GM21423 (cell line): ENCODE data around the gene SCFD2.
"Not testable (repeated sequence)": the region's sequence is repeated elsewhere in the genome, so short reads cannot be mapped to it uniquely, and the experiment has no call there.

Source experiments
- ATAC-seq: cut with Tn5 transposase; IDR thresholded peaks from one replicate; pipeline ENCODE4 v1.9.1; 2021; ENCODE audit warnings: mild to moderate bottlenecking, moderate library complexity; ENCODE audit not compliant: unreplicated experiment

SCFD2 gene

DNA sequence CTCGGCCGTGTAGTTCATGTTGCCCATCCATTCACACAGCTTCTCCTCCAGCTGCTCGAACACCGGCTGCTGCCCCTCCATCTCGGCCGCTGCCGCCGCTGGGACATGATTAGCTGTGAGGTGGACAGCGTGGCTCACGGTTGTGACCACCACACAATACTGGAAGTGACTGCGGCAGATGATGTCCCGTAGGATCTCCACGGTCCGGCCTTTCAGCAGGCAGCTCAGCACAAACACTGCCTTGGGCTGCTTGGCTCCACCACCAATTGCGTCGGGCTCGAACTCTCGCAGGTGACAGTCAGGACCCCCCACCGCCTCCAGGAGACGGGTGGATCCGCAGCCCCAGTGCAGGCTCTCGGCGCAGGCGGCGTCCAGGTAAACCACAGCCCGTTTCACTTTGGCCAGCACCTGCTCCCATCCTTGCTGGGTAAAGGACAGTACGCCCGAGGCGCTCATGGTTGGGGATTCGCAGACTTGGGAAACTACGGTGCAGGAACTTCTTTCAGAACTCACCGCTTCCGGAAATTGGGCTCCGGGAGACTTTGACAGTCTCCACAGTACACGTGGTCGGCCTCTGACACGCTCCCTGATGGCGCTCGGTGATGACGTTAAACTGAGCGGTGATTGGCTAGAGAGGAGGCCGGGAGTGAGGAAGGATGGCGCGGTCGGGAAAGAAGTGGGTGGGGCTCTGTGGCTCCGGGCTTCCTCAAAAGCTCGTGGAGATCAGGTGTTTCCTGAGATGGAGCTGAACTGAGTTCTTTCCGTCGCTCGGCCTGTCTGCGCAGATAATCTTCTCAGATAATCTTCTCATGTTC, at the start of gene SCFD2:
Gene SCFD2, minus strand, starts transcription at position 576 of the 815 bp plus-strand sequence.
- peak; percentile 96 for ATAC-seq

DNA sequence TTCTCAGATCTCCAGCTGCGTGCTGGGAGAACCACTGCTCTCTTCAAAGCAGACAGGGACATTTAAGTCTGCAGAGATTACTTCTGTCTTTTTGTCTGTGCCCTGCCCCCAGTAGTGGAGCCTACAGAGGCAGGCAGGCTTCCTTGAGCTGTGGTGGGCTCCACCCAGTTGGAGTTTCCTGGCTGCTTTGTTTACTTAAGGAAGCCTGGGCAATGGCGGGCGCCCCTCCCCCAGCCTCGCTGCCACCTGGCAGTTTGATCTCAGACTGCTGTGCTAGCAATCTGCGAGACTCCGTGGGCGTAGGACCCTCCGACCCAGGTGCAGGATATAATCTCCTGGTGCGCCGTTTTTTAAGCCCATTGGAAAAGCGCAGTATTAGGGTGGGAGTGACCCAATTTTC, 43.6 kb upstream of the SCFD2 start:
- ATAC-seq, result not testable (repeated sequence)

DNA sequence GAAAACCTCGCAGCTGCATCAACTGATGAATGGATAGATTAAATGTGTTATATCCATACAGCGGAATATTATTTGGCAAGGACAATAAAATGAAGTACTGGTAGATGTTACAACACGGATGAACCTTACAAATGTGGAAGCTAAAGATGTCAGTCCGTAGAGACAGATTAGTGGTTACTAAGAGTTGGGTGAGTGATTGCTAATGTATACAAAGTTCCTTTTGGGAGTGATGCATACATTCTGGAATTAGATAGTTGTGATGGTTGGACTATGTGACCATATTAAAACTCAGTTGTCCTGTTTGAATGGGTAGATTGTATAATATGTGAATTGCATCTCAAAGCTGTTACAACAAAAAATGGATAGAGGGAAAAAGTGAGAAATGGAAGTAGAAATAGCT, 14.4 kb upstream of the SCFD2 start:
- no peak for ATAC-seq

DNA sequence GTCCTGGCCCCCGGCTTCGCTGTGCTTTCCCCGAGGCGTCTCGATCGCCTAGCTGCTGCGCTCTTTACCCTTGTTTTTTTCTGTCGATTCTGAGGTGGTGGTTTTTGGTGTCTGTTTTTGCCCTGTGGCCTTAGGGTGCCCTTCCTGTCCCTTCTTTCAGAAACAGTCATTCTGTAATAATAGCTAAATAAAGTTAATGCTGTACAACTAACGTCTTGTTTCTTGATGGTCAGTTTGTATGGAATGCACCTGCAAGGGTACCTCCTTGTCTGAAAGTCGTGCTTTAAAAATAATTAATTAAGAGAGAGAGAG, 12.3 kb upstream of the SCFD2 start:
- peak; percentile 40 for ATAC-seq

DNA sequence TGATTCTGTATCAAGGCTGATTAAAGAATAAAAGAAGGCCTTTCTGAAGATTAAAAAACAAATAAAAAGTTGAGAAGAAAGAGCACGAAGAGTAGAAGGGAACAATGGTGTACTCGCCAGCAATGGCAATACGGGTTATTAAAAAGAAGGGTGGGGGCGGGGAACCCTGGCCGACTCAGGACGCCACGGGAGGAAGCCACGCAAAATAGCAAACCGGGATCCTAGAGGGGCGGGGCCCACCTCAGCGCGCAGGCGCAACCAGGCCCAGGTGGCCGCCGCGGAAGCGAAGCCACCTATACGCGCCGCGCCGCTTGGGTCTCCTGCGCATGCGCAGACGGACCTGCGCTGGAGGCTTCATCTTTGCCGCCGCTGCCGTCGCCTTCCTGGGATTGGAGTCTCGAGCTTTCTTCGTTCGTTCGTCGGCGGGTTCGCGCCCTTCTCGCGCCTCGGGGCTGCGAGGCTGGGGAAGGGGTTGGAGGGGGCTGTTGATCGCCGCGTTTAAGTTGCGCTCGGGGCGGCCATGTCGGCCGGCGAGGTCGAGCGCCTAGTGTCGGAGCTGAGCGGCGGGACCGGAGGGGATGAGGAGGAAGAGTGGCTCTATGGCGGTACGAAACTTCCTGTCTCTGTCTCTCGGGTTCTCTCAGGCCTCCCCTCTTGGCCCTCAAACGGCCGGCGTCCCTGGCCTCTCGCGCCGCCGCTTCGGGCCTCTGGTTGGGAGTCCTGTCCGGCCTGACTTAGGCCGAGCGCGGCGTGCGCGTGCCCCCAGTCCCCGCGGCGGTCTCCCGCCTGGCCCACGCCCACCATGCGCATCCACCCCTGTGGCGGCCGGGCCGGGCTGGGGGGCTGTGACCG, 11.7 kb upstream of the SCFD2 start, which contains the start of gene FIP1L1:
Gene FIP1L1, plus strand, starts transcription at position 323 of the 852 bp plus-strand sequence. Its CDS starts 198 bp downstream, at position 521.
- ATAC-seq, result peak; percentile 82

DNA sequence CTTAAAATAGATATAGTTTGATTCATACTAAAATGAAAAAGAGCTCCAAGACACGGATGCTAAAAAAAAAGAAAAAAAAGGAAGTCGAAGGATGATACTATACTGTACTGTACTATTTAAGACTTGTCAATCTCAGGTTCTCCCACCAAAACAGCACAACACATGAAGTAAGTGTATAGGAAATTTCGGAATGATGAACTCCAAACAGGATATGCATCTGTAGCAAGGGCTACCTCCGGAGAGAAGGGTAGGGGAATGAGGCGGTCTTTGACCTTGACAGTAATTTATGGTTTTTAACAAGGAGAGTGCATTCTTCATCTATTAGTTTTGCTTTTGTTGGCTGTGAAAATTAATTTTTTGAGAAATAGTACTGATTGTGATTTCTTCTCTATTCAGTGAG, 11.0 kb upstream of the SCFD2 start:
- ATAC-seq, result no peak

DNA sequence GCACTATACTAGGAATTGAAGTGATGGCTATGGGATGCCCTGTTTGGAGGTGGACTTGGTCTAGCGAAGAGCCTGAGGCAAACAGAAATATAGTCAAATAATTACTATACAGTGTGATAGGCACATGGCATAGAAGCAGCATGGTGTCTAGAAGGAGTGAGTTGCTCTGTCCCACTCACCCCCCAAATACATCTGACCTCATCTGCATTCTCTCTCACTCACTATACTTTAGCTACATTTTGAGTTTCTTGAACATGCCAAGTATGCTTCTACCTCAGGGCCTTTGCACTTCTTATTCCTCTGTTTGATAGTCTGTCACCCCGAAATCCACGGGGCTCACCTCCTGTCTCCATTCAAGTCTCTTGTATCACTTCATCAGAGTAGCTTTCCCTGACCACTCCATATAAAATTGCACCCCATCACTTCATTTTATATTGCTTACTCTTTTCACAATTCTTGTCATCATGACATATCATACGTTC, 9.0 kb upstream of the SCFD2 start:
- no peak for ATAC-seq

DNA sequence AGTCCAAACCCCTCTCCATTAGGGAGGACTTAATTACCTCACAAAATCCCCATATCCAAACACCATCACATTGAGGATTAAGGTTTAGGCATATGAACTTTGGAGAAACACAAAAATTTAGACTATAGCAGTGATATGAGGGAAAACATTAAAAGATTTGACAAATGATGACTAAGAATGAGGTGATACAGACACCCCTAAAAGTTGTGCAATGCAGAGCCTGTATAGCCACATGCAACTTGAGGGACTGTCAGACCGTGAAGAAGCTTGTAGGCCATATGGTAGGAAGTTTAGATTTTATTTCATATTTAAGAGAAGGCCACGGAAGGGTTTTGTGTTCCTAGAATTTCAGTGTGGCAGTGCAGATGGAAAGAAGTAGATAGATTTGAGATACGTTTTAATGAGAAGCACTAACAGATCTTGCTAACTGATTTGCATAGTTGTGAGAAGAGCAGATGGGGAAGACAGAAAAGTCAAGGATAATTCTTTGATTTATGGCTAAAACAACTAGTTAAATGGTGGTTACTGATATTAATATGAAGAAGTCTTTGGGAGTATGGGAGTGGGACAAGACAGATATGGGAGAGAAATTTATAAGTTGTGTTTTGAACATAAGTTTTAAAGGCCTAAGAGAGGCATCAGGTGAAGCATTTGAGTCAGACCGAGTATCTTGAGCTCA, 6.1 kb upstream of the SCFD2 start:
- ATAC-seq, result no peak

DNA sequence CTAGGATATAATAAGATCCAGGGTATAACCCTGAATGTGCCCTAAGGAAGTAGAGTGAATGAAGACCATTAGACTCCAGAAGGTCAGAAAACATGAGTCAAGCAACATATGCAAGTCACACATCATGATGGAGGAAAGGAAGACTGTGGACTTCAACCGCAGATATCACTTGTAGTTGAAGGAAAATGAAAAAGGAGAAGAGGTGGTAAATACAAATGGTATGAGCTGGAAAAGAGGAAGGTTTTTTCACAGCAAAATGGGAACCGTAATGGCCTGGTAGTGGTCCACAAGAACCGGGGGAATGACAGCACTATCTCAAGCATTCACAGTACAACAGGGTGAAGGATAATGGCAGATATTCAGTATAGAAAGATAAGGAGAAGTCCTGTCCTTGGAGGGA, 5.2 kb upstream of the SCFD2 start:
- no peak for ATAC-seq

DNA sequence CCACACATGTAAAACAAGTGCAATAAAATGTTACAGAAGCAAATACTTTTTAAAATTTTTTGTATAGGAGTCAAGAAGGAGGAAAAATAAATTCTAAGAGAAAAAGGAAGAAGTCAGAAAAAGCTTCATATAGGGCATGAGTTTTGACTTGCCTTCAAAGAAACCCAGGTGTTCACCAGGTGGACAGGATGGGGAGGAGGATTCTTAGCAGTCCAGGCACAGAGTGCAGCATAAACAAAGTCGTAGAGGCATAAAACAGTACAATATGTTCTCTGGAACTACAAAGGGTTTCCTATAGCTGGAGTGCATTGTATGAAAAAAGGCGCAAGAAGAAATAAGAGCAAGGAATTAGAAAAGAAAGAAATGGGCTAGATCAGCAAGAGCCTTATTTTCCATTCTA, 1.9 kb upstream of the SCFD2 start:
- no peak for ATAC-seq

DNA sequence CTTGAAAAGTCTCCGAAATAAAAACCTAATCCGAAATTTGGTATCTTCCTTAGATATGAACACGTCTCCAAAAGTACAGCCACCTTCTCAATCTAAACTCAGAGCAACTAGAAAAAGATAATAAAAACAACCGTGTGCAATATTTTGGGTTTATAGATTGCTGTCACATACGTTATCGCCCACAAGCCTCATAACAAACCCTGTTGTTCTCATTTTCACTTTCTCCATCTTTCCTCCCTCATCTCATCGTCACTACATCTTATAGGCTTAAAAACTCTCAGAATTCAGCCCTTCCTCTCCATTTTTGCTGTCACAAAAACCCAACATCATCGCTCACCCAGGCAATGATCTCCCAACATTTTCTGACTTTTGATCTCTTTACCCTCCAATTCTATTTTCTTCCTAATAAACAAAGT, 448 bp upstream of the SCFD2 start:
- peak; percentile 11 for ATAC-seq

DNA sequence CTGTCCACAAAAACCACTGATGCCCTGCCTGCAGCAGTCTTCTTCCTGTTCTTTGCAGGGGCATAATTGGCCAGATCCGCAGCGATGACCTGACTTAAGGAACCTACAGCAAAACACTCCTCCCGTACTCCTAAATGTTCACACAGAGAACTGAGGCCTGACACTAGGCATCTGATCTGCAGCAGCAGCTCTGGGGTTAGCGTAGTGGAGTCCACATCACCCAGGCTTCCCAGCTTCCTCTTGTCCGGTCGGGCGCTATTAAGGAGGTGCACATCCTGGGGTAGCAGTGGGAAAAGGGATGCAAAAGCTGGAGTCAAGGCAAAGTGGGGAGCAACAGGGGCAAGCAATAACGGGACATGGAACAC, 758 bp downstream of the SCFD2 start:
- ATAC-seq, result peak; percentile 23

DNA sequence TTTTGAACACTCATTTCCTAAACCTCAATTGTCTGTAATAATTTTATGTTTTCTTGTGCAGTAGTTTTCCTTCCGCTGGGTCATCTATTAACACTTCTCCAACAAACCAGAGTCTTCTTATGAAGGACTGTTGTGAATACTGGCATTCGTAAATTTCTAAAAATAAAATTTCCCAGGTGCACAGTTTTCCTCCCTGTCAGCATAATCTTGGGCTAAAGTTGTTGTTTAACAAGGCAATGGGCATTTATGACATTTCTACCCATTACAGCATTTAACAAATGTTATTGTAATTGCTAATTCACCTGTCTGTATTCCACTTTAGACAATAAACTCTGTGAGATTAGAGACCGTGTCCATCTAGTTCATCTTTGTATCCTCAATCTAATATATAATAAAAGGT, 1.2 kb downstream of the SCFD2 start:
- no peak for ATAC-seq

DNA sequence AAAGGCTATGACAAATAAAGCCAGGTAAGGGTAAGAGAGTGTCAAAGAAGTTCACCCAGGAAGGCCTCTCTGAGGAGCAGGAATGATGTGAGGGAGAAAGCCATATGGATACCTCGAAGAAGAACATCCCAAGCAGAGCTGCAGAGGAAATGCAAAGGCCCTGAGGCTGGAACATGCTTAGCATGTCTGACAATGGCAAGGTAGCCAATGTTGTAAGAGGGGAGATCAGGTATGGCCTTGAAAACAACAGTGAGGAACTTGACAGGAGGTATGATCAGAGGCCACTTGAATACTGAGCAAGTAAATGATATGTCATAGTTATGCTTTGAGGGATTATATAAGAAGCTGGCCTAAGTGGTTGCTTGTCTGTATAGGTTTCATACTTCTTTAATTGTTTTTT, 3.8 kb downstream of the SCFD2 start:
- ATAC-seq, result no peak

DNA sequence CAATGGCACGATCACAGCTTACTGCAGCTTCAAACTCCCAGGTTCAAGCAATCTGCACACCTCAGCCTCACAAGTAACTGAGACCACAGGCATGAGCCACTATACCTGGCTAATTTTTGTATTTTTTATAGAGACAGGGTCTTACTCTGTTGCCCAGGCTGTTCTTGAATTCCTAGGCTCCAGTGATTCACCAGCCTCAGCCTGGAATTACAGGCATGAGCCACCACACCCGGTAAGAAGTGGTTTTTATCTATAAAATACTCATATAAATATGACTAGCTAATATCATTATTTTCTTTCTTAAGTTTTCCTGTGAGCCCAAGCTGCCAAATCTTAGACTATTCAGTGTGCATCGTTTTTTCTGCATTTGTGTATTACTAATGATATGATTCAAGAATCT, 4.4 kb downstream of the SCFD2 start:
- ATAC-seq, result no peak

DNA sequence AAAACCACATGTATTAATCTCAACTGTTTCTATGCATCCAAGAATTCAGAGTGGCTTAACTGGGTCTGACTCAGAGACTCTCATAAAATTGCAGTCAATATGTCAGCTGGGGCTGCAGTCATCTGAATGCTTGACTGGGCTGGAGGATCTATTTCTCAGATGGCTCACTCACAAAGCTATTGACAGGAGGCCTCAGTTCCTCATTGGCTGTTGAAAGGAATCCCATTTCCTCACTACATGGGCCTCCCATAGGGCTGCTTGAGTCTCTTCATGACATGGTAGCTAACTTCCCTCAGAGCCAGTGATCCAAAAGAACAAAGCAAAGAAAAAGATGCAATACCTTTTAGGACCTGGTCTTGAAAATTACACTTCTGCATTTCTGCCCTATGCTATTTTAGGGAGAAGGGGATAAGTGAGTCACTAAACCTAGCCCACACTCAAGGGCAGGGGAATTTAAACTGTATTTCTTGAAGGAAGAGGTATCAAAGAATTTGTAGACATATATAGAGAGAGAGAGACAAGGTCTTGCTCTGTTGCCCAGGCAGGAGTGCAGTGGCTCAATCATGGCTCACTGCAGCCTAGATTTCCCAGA, 9.8 kb downstream of the SCFD2 start:
- peak; percentile 34 for ATAC-seq

DNA sequence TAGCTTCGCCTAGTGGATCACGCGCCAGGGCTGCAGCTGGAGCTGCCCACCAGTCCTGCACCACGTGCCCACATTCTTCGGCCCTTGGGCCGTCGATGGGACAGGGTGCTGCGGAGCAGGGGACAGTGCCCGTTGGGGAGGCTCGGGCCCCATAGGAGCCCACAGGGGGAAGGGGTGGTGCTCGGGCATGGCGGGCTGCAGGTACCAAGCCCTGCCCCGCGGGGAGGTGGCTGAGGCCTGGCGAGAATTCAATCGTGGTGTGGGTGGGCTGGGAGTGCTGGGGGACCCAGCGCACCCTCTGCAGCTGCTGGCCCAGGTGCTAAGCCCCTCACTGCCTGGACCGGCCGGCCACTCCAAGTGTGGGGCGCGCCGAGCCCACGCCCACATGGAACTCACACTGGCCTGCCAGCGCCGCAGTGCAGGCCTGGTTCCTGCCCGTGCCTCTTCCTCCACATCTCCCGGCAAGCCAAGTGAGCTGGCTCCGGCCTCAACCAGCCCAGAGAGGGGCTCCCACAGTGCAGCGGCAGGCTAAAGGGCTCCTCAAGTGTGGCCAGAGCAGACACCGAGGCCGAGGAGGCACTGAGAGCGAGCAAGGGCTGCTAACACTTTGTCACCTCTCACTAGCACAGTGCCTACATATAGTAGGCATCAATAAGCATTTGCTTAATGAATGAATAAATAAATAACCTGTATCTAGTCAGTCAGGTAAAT, 11.7 kb downstream of the SCFD2 start:
- no peak for ATAC-seq

DNA sequence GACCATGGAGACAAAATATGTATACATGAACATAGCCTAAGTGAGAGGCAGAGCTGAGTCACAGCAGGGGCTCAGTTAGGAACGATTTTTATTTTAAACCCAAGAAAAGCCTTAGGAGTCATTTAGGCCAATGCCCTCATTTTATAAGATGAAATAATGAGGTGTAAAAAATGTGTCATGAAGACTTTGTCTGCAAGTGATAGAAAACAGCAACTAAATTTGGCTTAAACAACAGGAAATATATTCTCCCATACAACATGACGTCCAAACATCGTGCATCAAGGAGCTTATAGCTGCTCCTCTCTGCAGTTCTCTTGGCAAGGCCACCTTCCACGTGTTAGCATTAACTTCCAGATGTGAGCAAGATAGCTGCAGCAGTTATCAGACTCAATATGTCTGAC, 16.8 kb downstream of the SCFD2 start:
- ATAC-seq, result no peak

DNA sequence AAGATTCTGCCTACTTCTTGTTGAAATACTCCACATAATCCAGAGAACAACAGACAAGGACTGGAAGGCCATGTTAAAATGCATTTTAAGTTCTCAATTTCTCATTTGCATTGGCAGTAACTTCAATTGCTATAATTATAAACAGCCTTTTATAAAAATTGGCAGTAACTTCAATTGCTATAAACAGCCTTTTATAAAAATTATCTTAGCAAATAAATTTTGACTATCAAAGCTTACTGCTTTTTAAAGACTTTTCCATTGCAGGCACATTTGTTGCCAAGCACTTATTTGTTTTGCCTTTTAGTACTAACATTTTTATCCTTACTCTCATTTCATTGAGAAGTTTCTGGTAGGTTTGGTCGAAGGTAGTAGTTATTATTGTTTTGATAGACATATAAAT, 17.8 kb downstream of the SCFD2 start:
- no peak for ATAC-seq
